ENCODE data around the gene WFDC2.

WFDC2 gene

GRCh38 chr20:45500022-45500421, 30.5 kb downstream of the WFDC2 start:
- Histone ChIP-seq H3K36me3 (ENCODE audit: control insufficient read depth, insufficient read depth, low read length) (no peaks in the 10 kb centered on the region), H3K27ac (ENCODE audit: low read depth, low read length) (no peak overlapping the region), H3K4me3 (ENCODE audit: low read depth, low read length) (no peak overlapping the region), H3K9me3 (ENCODE audit: control insufficient read depth, insufficient read depth, low read length) (no peaks in the 10 kb centered on the region), H3K27me3 (ENCODE audit: control insufficient read depth, insufficient read depth, low read length) (no peaks in the 10 kb centered on the region), H3K9ac (ENCODE audit: low read depth, low read length) (no peak overlapping the region), H3K4me1 (ENCODE audit: control insufficient read depth, insufficient read depth, low read length) (no peaks in the 10 kb centered on the region)

- H3K27ac ChIP-seq (ENCODE audit: low read depth, low read length): no peak overlapping the region
- H3K27me3 ChIP-seq (ENCODE audit: control insufficient read depth, insufficient read depth, low read length): no peaks in the 10 kb centered on the region
- H3K9ac ChIP-seq (ENCODE audit: low read depth, low read length): no peak overlapping the region
- H3K4me3 ChIP-seq (ENCODE audit: low read depth, low read length): no peak overlapping the region
- H3K9me3 ChIP-seq (ENCODE audit: control insufficient read depth, insufficient read depth, low read length): no peaks in the 10 kb centered on the region
- H3K4me1 ChIP-seq (ENCODE audit: control insufficient read depth, insufficient read depth, low read length): no peaks in the 10 kb centered on the region
- H3K36me3 ChIP-seq (ENCODE audit: control insufficient read depth, insufficient read depth, low read length): no peaks in the 10 kb centered on the region
Observed at GRCh38 chr20:45501600-45501999, 32.0 kb downstream of the WFDC2 start.

- no peaks in the 10 kb centered on the region for H3K27me3 ChIP-seq (ENCODE audit: control insufficient read depth, insufficient read depth, low read length)
- H3K4me1 ChIP-seq (ENCODE audit: control insufficient read depth, insufficient read depth, low read length): no peaks in the 10 kb centered on the region
- no peak overlapping the region for H3K27ac ChIP-seq (ENCODE audit: low read depth, low read length)
Observed at GRCh38 chr20:45502561-45502960, 33.0 kb downstream of the WFDC2 start.

GRCh38 chr20:45503403-45503802, 33.9 kb downstream of the WFDC2 start:
- Histone ChIP-seq H3K4me1 (ENCODE audit: control insufficient read depth, insufficient read depth, low read length) (no peaks in the 10 kb centered on the region), H3K36me3 (ENCODE audit: control insufficient read depth, insufficient read depth, low read length) (no peaks in the 10 kb centered on the region), H3K9me3 (ENCODE audit: control insufficient read depth, insufficient read depth, low read length) (no peaks in the 10 kb centered on the region), H3K4me3 (ENCODE audit: low read depth, low read length) (no peak overlapping the region), H3K9ac (ENCODE audit: low read depth, low read length) (no peak overlapping the region), H3K27me3 (ENCODE audit: control insufficient read depth, insufficient read depth, low read length) (no peaks in the 10 kb centered on the region), H3K27ac (ENCODE audit: low read depth, low read length) (no peak overlapping the region)

More at GRCh38 chr20:45502561-45502960, 33.0 kb downstream of the WFDC2 start:
- H3K36me3 ChIP-seq (ENCODE audit: control insufficient read depth, insufficient read depth, low read length): no peaks in the 10 kb centered on the region
- no peak overlapping the region for H3K4me3 ChIP-seq (ENCODE audit: low read depth, low read length)
- no peaks in the 10 kb centered on the region for H3K9me3 ChIP-seq (ENCODE audit: control insufficient read depth, insufficient read depth, low read length)
- H3K9ac ChIP-seq (ENCODE audit: low read depth, low read length): no peak overlapping the region

- no peaks in the 10 kb centered on the region for H3K36me3 ChIP-seq (ENCODE audit: control insufficient read depth, insufficient read depth, low read length)
- H3K4me3 ChIP-seq (ENCODE audit: low read depth, low read length): no peak overlapping the region
Observed at GRCh38 chr20:45506398-45506797, 36.8 kb downstream of the WFDC2 start.

GRCh38 chr20:45507011-45507820, 37.7 kb downstream of the WFDC2 start:
- no peak overlapping the region for H3K27ac ChIP-seq (ENCODE audit: low read depth, low read length)

More at GRCh38 chr20:45506398-45506797, 36.8 kb downstream of the WFDC2 start:
- Histone ChIP-seq H3K27me3 (ENCODE audit: control insufficient read depth, insufficient read depth, low read length) (no peaks in the 10 kb centered on the region), H3K4me1 (ENCODE audit: control insufficient read depth, insufficient read depth, low read length) (no peaks in the 10 kb centered on the region), H3K9ac (ENCODE audit: low read depth, low read length) (no peak overlapping the region), H3K9me3 (ENCODE audit: control insufficient read depth, insufficient read depth, low read length) (no peaks in the 10 kb centered on the region), H3K27ac (ENCODE audit: low read depth, low read length) (no peak overlapping the region)

GRCh38 chr20:45508068-45508886, 38.7 kb downstream of the WFDC2 start:
- Histone ChIP-seq H3K27ac (ENCODE audit: low read depth, low read length) (no peak overlapping the region), H3K9ac (ENCODE audit: low read depth, low read length) (no peak overlapping the region), H3K4me3 (ENCODE audit: low read depth, low read length) (no peak overlapping the region)

More at GRCh38 chr20:45507011-45507820, 37.7 kb downstream of the WFDC2 start:
- Histone ChIP-seq H3K4me1 (ENCODE audit: control insufficient read depth, insufficient read depth, low read length) (no peaks in the 10 kb centered on the region), H3K36me3 (ENCODE audit: control insufficient read depth, insufficient read depth, low read length) (no peaks in the 10 kb centered on the region), H3K4me3 (ENCODE audit: low read depth, low read length) (no peak overlapping the region), H3K9ac (ENCODE audit: low read depth, low read length) (no peak overlapping the region), H3K27me3 (ENCODE audit: control insufficient read depth, insufficient read depth, low read length) (no peaks in the 10 kb centered on the region), H3K9me3 (ENCODE audit: control insufficient read depth, insufficient read depth, low read length) (no peaks in the 10 kb centered on the region)

GRCh38 chr20:45509091-45509490, 39.5 kb downstream of the WFDC2 start:
- Histone ChIP-seq H3K36me3 (ENCODE audit: control insufficient read depth, insufficient read depth, low read length) (no peaks in the 10 kb centered on the region), H3K27ac (ENCODE audit: low read depth, low read length) (no peak overlapping the region)

More at GRCh38 chr20:45508068-45508886, 38.7 kb downstream of the WFDC2 start:
- no peaks in the 10 kb centered on the region for H3K4me1 ChIP-seq (ENCODE audit: control insufficient read depth, insufficient read depth, low read length)
- no peaks in the 10 kb centered on the region for H3K36me3 ChIP-seq (ENCODE audit: control insufficient read depth, insufficient read depth, low read length)
- H3K27me3 ChIP-seq (ENCODE audit: control insufficient read depth, insufficient read depth, low read length): no peaks in the 10 kb centered on the region
- H3K9me3 ChIP-seq (ENCODE audit: control insufficient read depth, insufficient read depth, low read length): no peaks in the 10 kb centered on the region

GRCh38 chr20:45510242-45510862, 40.8 kb downstream of the WFDC2 start:
- Histone ChIP-seq H3K27me3 (ENCODE audit: control insufficient read depth, insufficient read depth, low read length) (no peaks in the 10 kb centered on the region), H3K9me3 (ENCODE audit: control insufficient read depth, insufficient read depth, low read length) (no peaks in the 10 kb centered on the region), H3K27ac (ENCODE audit: low read depth, low read length) (no peak overlapping the region), H3K9ac (ENCODE audit: low read depth, low read length) (no peak overlapping the region), H3K4me1 (ENCODE audit: control insufficient read depth, insufficient read depth, low read length) (no peaks in the 10 kb centered on the region), H3K4me3 (ENCODE audit: low read depth, low read length) (no peak overlapping the region), H3K36me3 (ENCODE audit: control insufficient read depth, insufficient read depth, low read length) (no peaks in the 10 kb centered on the region)

More at GRCh38 chr20:45509091-45509490, 39.5 kb downstream of the WFDC2 start:
- H3K9me3 ChIP-seq (ENCODE audit: control insufficient read depth, insufficient read depth, low read length): no peaks in the 10 kb centered on the region
- no peaks in the 10 kb centered on the region for H3K27me3 ChIP-seq (ENCODE audit: control insufficient read depth, insufficient read depth, low read length)
- H3K4me1 ChIP-seq (ENCODE audit: control insufficient read depth, insufficient read depth, low read length): no peaks in the 10 kb centered on the region
- no peak overlapping the region for H3K4me3 ChIP-seq (ENCODE audit: low read depth, low read length)
- H3K9ac ChIP-seq (ENCODE audit: low read depth, low read length): no peak overlapping the region

- no peak within 1 kb of the TSS for H3K4me3 ChIP-seq (ENCODE audit: low read depth, low read length)
- H3K4me1 ChIP-seq (ENCODE audit: control insufficient read depth, insufficient read depth, low read length): no peaks in the 10 kb centered on the region
- no peaks in the 10 kb centered on the region for H3K27me3 ChIP-seq (ENCODE audit: control insufficient read depth, insufficient read depth, low read length)
- H3K9me3 ChIP-seq (ENCODE audit: control insufficient read depth, insufficient read depth, low read length): no peaks in the 10 kb centered on the region
- H3K27ac ChIP-seq (ENCODE audit: low read depth, low read length): no peak within 1 kb of the TSS
- no peak within 1 kb of the TSS for H3K9ac ChIP-seq (ENCODE audit: low read depth, low read length)
- H3K36me3 ChIP-seq (ENCODE audit: control insufficient read depth, insufficient read depth, low read length): no peaks in the 10 kb centered on the region
Observed at GRCh38 chr20:45515147-45515913, 45.8 kb downstream of the WFDC2 start, which contains the start of gene SPINT3. SPINT3 (minus strand) TSS chr20:45515622; CDS start chr20:45515608, 14 bp downstream.

Measured in HUES48 (cell line).